GM12878 (cell line): ENCODE measurements around the gene CLBA1. TPM values are rescaled to one million over a fixed set of nuclear protein-coding genes. Genes with fewer than 3 reads are reported as not detected.

Source experiments
- ATAC-seq: fragments of 200-7000 bp; cut with Tn5 transposase; 3 replicates; pipeline ENCODE4 v1.9.1; 2020; ENCODE audit warnings: mild to moderate bottlenecking, moderate library complexity
- BruUV-seq: library from RNA; stranded (reverse); fragments of 400-500 nt; replicated peaks from 2 replicates; lab custom pipeline; 2021; lab: Mats Ljungman, UMichigan
- CTCF ChIA-PET: fragments of 300-600 bp; sonication (Branson Sonifier 250); formaldehyde crosslinking; extraction: SDS; loops from one replicate; lab custom pipeline; 2021; ENCODE audit warnings: inconsistent platforms; lab: Yijun Ruan, JAX
- POLR2A ChIA-PET: fragments of 350-600 bp; formaldehyde crosslinking; extraction: SDS; loops from one replicate; lab custom pipeline; 2021; ENCODE audit warnings: inconsistent platforms; lab: Charles Lee
- RAD21 ChIA-PET: fragments of 300-600 bp; sonication (Branson Sonifier 250); formaldehyde crosslinking; loops from one replicate; lab custom pipeline; 2023; ENCODE audit warnings: antibody characterized with exemption; ENCODE audit not compliant: unreplicated experiment; lab: Charles Lee
- SMC1A ChIA-PET: fragments of 300-600 bp; sonication (Branson Sonifier 250); formaldehyde crosslinking; loops from one replicate; lab custom pipeline; 2023; ENCODE audit not compliant: unreplicated experiment, uncharacterized antibody; lab: Charles Lee
- DNase-seq: peaks from one replicate; pipeline ENCODE4 v3.0.0-alpha.2; 2011; ENCODE audit warnings: low read depth, low spot score
- FAIRE-seq: peaks from 3 replicates; lab custom pipeline; 2011; peaks lifted over from hg19 to GRCh38; lab: Jason Lieb, UNC
- H2AFZ ChIP-seq: 2 replicates; pipeline ENCODE4 v1.6.0; 2011; ENCODE audit warnings: low read depth, low read length, control low read depth; ENCODE audit not compliant: control insufficient read depth
- H3K27ac ChIP-seq: 2 replicates; pipeline ENCODE4 v1.5.1; 2011; ENCODE audit warnings: control low read depth; ENCODE audit not compliant: control insufficient read depth, insufficient read depth
- H3K27me3 ChIP-seq, 2 experiments: replicated peaks in 1 of 2; 2 replicates each; pipeline versions ENCODE4 v1.6.0 to v1.6.1; 2011; ENCODE audit warnings: low read length in 1 of 2; ENCODE audit not compliant: control insufficient read depth in 2 of 2, insufficient read depth in 2 of 2
- H3K36me3 ChIP-seq, 2 experiments: 2 replicates each; pipeline ENCODE4 v1.5.1; 2011; ENCODE audit warnings: low read length in 1 of 2; ENCODE audit not compliant: control insufficient read depth in 2 of 2, insufficient read depth in 2 of 2
- H3K4me1 ChIP-seq: 2 replicates; pipeline ENCODE4 v1.6.1; 2011; ENCODE audit warnings: mild to moderate bottlenecking, low read length, moderate library complexity, mixed read lengths; ENCODE audit not compliant: control insufficient read depth, insufficient read depth
- H3K4me2 ChIP-seq: 2 replicates; pipeline ENCODE4 v1.6.0; 2011; ENCODE audit warnings: control low read depth; ENCODE audit not compliant: control insufficient read depth, insufficient read depth
- H3K4me3 ChIP-seq: fragments of 200-600 bp; sonication (generic); 2 replicates; pipeline ENCODE4 v1.5.1; 2016
- H3K79me2 ChIP-seq: 2 replicates; pipeline ENCODE4 v1.6.0; 2011; ENCODE audit warnings: low read length; ENCODE audit not compliant: control insufficient read depth, insufficient read depth
- H3K9ac ChIP-seq: 2 replicates; pipeline ENCODE4 v1.8.0; 2011; ENCODE audit warnings: low read length, control low read depth, mixed read lengths; ENCODE audit not compliant: control insufficient read depth, insufficient read depth
- H3K9me3 ChIP-seq: replicated peaks from 3 replicates; pipeline ENCODE4 v1.5.1; 2011; ENCODE audit warnings: mild to moderate bottlenecking, low read length; ENCODE audit not compliant: control insufficient read depth, insufficient read depth
- H4K20me1 ChIP-seq: 2 replicates; pipeline ENCODE4 v1.6.0; 2011; ENCODE audit not compliant: control insufficient read depth, insufficient read depth
- FOXM1 ChIP-seq: IDR thresholded peaks from 2 replicates; pipeline ENCODE4 v1.6.1; 2012; ENCODE audit warnings: low read depth, mild to moderate bottlenecking, inconsistent platforms, low read length, moderate library complexity
- JUNB ChIP-seq: IDR thresholded peaks from 2 replicates; pipeline ENCODE4 v1.6.1; 2016; ENCODE audit warnings: antibody characterized with exemption, mild to moderate bottlenecking
- MTA3 ChIP-seq: IDR thresholded peaks from 2 replicates; pipeline ENCODE4 v1.6.1; 2012; ENCODE audit warnings: low read length, inconsistent platforms, borderline replicate concordance
- SMAD1 ChIP-seq: fragments of 450-650 bp; IDR thresholded peaks from 2 replicates; pipeline ENCODE4 v1.6.1; 2018; ENCODE audit warnings: mild to moderate bottlenecking, low read depth; ENCODE audit not compliant: partially characterized antibody
- TBL1XR1 ChIP-seq: IDR thresholded peaks from 2 replicates; pipeline ENCODE4 v1.6.1; 2012; ENCODE audit warnings: low read depth, low read length, improper control_type of control experiment
- WGBS: methylation state at CpG from one replicate; pipeline ENCODE4 v1.1.6; 2016; ENCODE audit warnings: low lambda C conversion rate; ENCODE audit not compliant: insufficient replicate concordance, insufficient coverage; ENCODE audit errors: missing lambda C conversion rate; 5-methylcytosine and 5-hydroxymethylcytosine counted together
- in situ Hi-C: fragments of 300-500 bp; cut with MboI; formaldehyde crosslinking; loops from 9 replicates; pipeline ENCODE4 v1.14.3; 2018; ENCODE audit warnings: mixed read lengths
- intact Hi-C: fragments of 100-400 bp; cut with micrococcal nuclease; formaldehyde crosslinking; loops from one replicate; pipeline ENCODE4 v1.14.2; 2022; ENCODE audit not compliant: unreplicated experiment
- polyA plus RNA-seq, 11 experiments: library from polyadenylated mRNA; depleted of rRNA in 4 of 11; unstranded in 6 of 11; stranded (reverse) in 5 of 11; fragments of >200 nt; fragmentation: Nextera tagmentation in 4 of 11; fragmentation: Illumina TruSeq in 1 of 11; extraction: Ambion mirVana in 4 of 11; extraction: Trizol in 1 of 11; gene quantifications; 1 replicate in 1 of 11; 2 replicates in 10 of 11; pipeline versions ENCODE4 v1.2.1 to v1.2.3, GENCODE V29; 2011 to 2016; ENCODE audit warnings: inconsistent platforms in 2 of 11, missing spikeins in 2 of 11, low read depth in 1 of 11
- total RNA-seq, 4 experiments: library from RNA; depleted of rRNA in 3 of 4; stranded (reverse); fragments of >200 nt in 3 of 4; fragmentation: Illumina TruSeq in 1 of 4; extraction: Trizol in 1 of 4; gene quantifications; 2 replicates each; pipeline versions ENCODE4 v1.2.1 to v1.2.3, GENCODE V29; 2013 to 2021
- TF ChIP-seq, protein P1 (sequence below): fragments of 450-650 bp; IDR thresholded peaks from 2 replicates; pipeline ENCODE4 v1.6.1; 2018; ENCODE audit warnings: borderline replicate concordance, mild to moderate bottlenecking; ENCODE audit not compliant: partially characterized antibody

Gene CLBA1
- total and polyA plus RNA-seq, 10 of the 15 experiments (the other 5 are each of a cell fraction or from before 2014, with no cell fraction given): 0.07 to 1.1 (median 0.62) TPM; not detected in 1

DNA sequence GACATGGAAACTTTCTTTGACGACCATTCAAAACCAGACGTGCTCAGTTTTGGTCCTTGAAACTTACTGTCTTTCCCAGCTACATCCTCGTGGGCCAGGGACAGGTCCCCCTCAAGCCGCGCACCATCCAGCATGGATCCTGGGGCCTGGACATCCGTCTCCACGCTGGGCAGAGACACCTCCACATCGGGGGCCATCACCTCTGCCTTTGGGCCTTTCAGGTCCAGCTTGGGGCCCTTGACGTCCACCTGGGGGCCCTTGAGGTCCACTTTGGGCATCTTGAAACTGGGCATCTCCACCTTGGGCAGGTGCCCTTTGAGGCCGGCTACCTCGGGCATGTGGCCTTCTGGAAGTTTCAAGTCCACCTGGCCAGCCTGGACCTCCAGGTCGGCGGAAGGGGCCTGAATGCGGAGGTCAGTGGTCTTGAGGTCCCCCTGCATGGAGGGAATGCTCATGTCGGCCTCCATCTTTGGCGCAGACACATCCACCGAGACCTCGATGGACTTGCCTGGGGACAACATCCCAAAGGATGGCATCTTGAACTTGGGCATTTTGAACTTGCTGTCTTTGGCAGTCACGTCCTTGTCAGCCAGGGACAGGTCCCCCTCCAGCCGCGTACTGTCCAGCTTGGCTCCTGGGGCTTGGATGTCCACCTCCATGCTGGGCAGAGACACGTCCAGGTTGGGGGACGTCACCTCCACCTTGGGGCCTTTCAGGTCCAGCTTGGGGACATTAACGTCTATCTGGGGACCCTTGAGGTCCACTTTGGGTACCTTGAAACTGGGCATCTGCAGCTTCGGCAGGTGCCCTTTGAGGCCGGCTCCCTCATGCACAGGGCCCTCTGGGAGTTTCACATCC lies 43.9 kb upstream of the CLBA1 start:
- TF ChIP-seq FOXM1 (no peak), SMAD1 (no peak), MTA3 (no peak), JUNB (no peak), TBL1XR1 (no peak)
- TF ChIP-seq, protein P1, sequence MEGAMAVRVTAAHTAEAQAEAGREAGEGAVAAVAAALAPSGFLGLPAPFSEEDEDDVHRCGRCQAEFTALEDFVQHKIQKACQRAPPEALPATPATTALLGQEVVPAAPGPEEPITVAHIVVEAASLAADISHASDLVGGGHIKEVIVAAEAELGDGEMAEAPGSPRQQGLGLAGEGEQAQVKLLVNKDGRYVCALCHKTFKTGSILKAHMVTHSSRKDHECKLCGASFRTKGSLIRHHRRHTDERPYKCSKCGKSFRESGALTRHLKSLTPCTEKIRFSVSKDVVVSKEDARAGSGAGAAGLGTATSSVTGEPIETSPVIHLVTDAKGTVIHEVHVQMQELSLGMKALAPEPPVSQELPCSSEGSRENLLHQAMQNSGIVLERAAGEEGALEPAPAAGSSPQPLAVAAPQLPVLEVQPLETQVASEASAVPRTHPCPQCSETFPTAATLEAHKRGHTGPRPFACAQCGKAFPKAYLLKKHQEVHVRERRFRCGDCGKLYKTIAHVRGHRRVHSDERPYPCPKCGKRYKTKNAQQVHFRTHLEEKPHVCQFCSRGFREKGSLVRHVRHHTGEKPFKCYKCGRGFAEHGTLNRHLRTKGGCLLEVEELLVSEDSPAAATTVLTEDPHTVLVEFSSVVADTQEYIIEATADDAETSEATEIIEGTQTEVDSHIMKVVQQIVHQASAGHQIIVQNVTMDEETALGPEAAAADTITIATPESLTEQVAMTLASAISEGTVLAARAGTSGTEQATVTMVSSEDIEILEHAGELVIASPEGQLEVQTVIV: no peak
- 62% methylated on average over 26 of the region's 26 CpGs for WGBS
- Histone ChIP-seq H3K36me3 (no peaks in the 10 kb centered on the region), H4K20me1 (no peaks in the 10 kb centered on the region), H3K4me1 (no peaks in the 10 kb centered on the region), H3K79me2 (no peaks in the 10 kb centered on the region), H3K4me2 (no peak overlapping the region), H3K27ac (no peak overlapping the region), H3K4me3 (no peak overlapping the region), H3K9me3 (no peaks in the 10 kb centered on the region), H2AFZ (no peak overlapping the region), H3K27me3 (peaks cover 2 to 3% of the 10 kb centered on the region in 2 experiments; a peak in 2 of 4 replicates), H3K9ac (no peak overlapping the region)
- ATAC-seq (no peak), DNase-seq (no peak), FAIRE-seq (no peak)
- BruUV-seq: no TSS peak
- ChIA-PET POLR2A (no interaction called here), CTCF (no interaction called here), RAD21 (no interaction called here), SMC1A (no interaction called here)
- in situ Hi-C loops: no loop called here
- intact Hi-C loops: no loop called here
